Esophagus (tissue), 2 donors: ENCODE measurements around the gene HOXD8. TPM values are rescaled to one million over a fixed set of nuclear protein-coding genes. Genes with fewer than 3 reads are reported as not detected.

ENCODE experiments used
- H3K27ac ChIP-seq, 2 donors: one replicate each; pipeline ENCODE4 v1.5.1; 2013; ENCODE audit warnings: low read depth in 2 of 2, mild to moderate bottlenecking in 2 of 2, inconsistent platforms in 1 of 2, low read length in 1 of 2, moderate library complexity in 1 of 2
- H3K27me3 ChIP-seq, 2 donors: one replicate each; pipeline ENCODE4 v1.6.1; 2013; ENCODE audit warnings: low read length in 2 of 2, control low read depth in 1 of 2, mild to moderate bottlenecking in 1 of 2; ENCODE audit not compliant: insufficient read depth in 2 of 2, control insufficient read depth in 1 of 2
- H3K36me3 ChIP-seq, 2 donors: one replicate each; pipeline ENCODE4 v1.6.1; 2013; ENCODE audit warnings: low read length in 1 of 2; ENCODE audit not compliant: control insufficient read depth in 2 of 2, insufficient read depth in 2 of 2
- H3K4me1 ChIP-seq, 2 donors: one replicate each; pipeline ENCODE4 v1.6.1; 2013; ENCODE audit warnings: low read length in 1 of 2; ENCODE audit not compliant: control insufficient read depth in 2 of 2, insufficient read depth in 2 of 2
- H3K4me3 ChIP-seq, 2 donors: one replicate each; pipeline ENCODE4 v1.5.1; 2013; ENCODE audit warnings: low read length in 2 of 2, mild to moderate bottlenecking in 2 of 2, low read depth in 1 of 2, moderate library complexity in 1 of 2
- H3K9me3 ChIP-seq, 2 donors: one replicate each; pipeline ENCODE4 v1.6.1; 2013; ENCODE audit warnings: mild to moderate bottlenecking in 2 of 2, low read depth in 1 of 2, low read length in 1 of 2, moderate library complexity in 1 of 2; ENCODE audit not compliant: control insufficient read depth in 2 of 2, insufficient read depth in 1 of 2
- WGBS, 2 donors: extraction: QIAGEN DNeasy Blood & Tissue Kit; methylation state at CpG; one replicate each; pipeline ENCODE4 v1.1.7; 2013; 5-methylcytosine and 5-hydroxymethylcytosine counted together
- polyA plus RNA-seq, 2 donors: library from polyadenylated mRNA; stranded (reverse); fragments of 200-250 nt; gene quantifications; one replicate each; pipeline ENCODE4 v1.2.3, GENCODE V29; 2013
- donor health status: healthy with polysubstance abuse.
- donor health status: Bipolar disorder and iron deficiency.

Gene HOXD8
- polyA plus RNA-seq, 2 donors, result 1.0 to 1.3 TPM

- Histone ChIP-seq H3K36me3 (no peaks in the 10 kb centered on the region), H3K4me3 (no peak overlapping the region), H3K9me3 (peaks cover 3 to 8% of the 10 kb centered on the region in 2 donors), H3K27ac (no peak overlapping the region), H3K27me3 (peaks cover 19 to 21% of the 10 kb centered on the region in 2 donors), H3K4me1 (peaks cover 5 to 6% of the 10 kb centered on the region in 2 donors)
- WGBS, 2 donors, result 19 to 24% methylated on average over 55 to 60 of the region's 60 CpGs
These were observed 42.7 kb downstream of the HOXD8 start for GRCh38 chr2:176172007-176172894.

- WGBS, 2 donors, result 34 to 42% methylated on average over 14 of the region's 14 CpGs
- Histone ChIP-seq H3K9me3 (peaks cover 3 to 8% of the 10 kb centered on the region in 2 donors), H3K4me3 (no peak overlapping the region), H3K4me1 (peaks cover 6 to 8% of the 10 kb centered on the region in 2 donors), H3K36me3 (no peaks in the 10 kb centered on the region), H3K27me3 (peaks cover 20 to 22% of the 10 kb centered on the region in 2 donors), H3K27ac (no peak overlapping the region)
These were observed 43.5 kb downstream of the HOXD8 start for GRCh38 chr2:176172895-176173566.

- Histone ChIP-seq H3K36me3 (no peaks in the 10 kb centered on the region), H3K4me3 (no peak overlapping the region), H3K27ac (no peak overlapping the region), H3K27me3 (peaks cover 22 to 23% of the 10 kb centered on the region in 2 donors), H3K4me1 (peaks cover 9 to 13% of the 10 kb centered on the region in 2 donors), H3K9me3 (peaks cover 6 to 8% of the 10 kb centered on the region in 2 donors)
- WGBS, 2 donors, result 12 to 18% methylated on average over 7 of the region's 7 CpGs
These were observed 44.3 kb downstream of the HOXD8 start for GRCh38 chr2:176173567-176174381.

GRCh38 chr2:176174382-176174823 is 44.9 kb downstream of the HOXD8 start:
- WGBS, 2 donors, result 12 to 17% methylated on average over 14 of the region's 14 CpGs
- Histone ChIP-seq H3K36me3 (no peaks in the 10 kb centered on the region), H3K27me3 (peaks cover 22 to 27% of the 10 kb centered on the region in 2 donors), H3K4me3 (no peak overlapping the region), H3K4me1 (peaks cover 9 to 13% of the 10 kb centered on the region in 2 donors), H3K27ac (no peak overlapping the region), H3K9me3 (peaks cover 6 to 8% of the 10 kb centered on the region in 2 donors)

- H3K4me3 ChIP-seq, result no peak overlapping the region
- H3K27me3 ChIP-seq, result peaks cover 22 to 28% of the 10 kb centered on the region in 2 donors
- no peaks in the 10 kb centered on the region for H3K36me3 ChIP-seq
- peaks cover 6 to 8% of the 10 kb centered on the region in 2 donors for H3K9me3 ChIP-seq
- 25 to 36% methylated on average over 47 of the region's 47 CpGs for WGBS, 2 donors
- H3K27ac ChIP-seq, result no peak overlapping the region
- peaks cover 9 to 13% of the 10 kb centered on the region in 2 donors for H3K4me1 ChIP-seq
These were observed 45.6 kb downstream of the HOXD8 start for GRCh38 chr2:176174824-176175708.

- H3K4me3 ChIP-seq, result no peak overlapping the region
- peaks cover 9 to 13% of the 10 kb centered on the region in 2 donors for H3K4me1 ChIP-seq
- peaks cover 22 to 28% of the 10 kb centered on the region in 2 donors for H3K27me3 ChIP-seq
- no peak overlapping the region for H3K27ac ChIP-seq
- 67 to 80% methylated on average over 7 of the region's 7 CpGs for WGBS, 2 donors
- H3K36me3 ChIP-seq, result no peaks in the 10 kb centered on the region
- peaks cover 6 to 8% of the 10 kb centered on the region in 2 donors for H3K9me3 ChIP-seq
These were observed 46.5 kb downstream of the HOXD8 start for GRCh38 chr2:176175709-176176607.

GRCh38 chr2:176177580-176178037 is 48.1 kb downstream of the HOXD8 start:
- Histone ChIP-seq H3K9me3 (peaks cover 0 to 3% of the 10 kb centered on the region in 2 donors), H3K27me3 (peaks cover 7 to 17% of the 10 kb centered on the region in 2 donors), H3K27ac (no peak overlapping the region), H3K4me1 (peaks cover 3 to 8% of the 10 kb centered on the region in 2 donors), H3K36me3 (no peaks in the 10 kb centered on the region), H3K4me3 (peak overlapping the region; percentile 40 to 41)
- WGBS, 2 donors, result 15 to 22% methylated on average over 12 of the region's 12 CpGs
